HCT116 (cell line): ENCODE results near the gene AKR1E2.
A peak's percentile ranks its signal among the peaks of the same experiment; 100 is the strongest.
"Not testable (repeated sequence)": the region's sequence is repeated elsewhere in the genome, so short reads cannot be mapped to it uniquely, and the experiment has no call there.

Source experiments
- EGR1 ChIP-seq: IDR thresholded peaks from 2 replicates; pipeline ENCODE4 v1.6.1; 2012; ENCODE audit warnings: low read depth
- EZH2 ChIP-seq: fragments of 200-600 bp; sonication (generic); IDR thresholded peaks from 2 replicates; pipeline ENCODE4 v1.6.1; 2017; ENCODE audit warnings: antibody characterized with exemption, mixed run types
- EZH2phosphoT487 ChIP-seq: fragments of 200-600 bp; IDR thresholded peaks from 2 replicates; pipeline ENCODE4 v1.6.1; 2018; ENCODE audit warnings: antibody characterized with exemption, borderline replicate concordance
- POLR2A ChIP-seq: IDR thresholded peaks from 2 replicates; pipeline ENCODE4 v1.7.0; 2011; ENCODE audit warnings: borderline replicate concordance; ENCODE audit not compliant: insufficient read depth, insufficient read length; ENCODE audit errors: extremely low read depth
- POLR2AphosphoS5 ChIP-seq: IDR thresholded peaks from 2 replicates; pipeline ENCODE4 v1.6.1; 2011; ENCODE audit warnings: mild to moderate bottlenecking, low read depth, low read length, moderate library complexity
- YY1 ChIP-seq: IDR thresholded peaks from 2 replicates; pipeline ENCODE4 v1.6.1; 2011; ENCODE audit warnings: low read length, low read depth, moderate library complexity, mild to moderate bottlenecking; ENCODE audit not compliant: insufficient replicate concordance; ENCODE audit errors: extremely low read depth
- ZBTB33 ChIP-seq: IDR thresholded peaks from 2 replicates; pipeline ENCODE4 v1.6.1; 2011; ENCODE audit warnings: mild to moderate bottlenecking, low read length, moderate library complexity; ENCODE audit not compliant: insufficient replicate concordance; ENCODE audit errors: extremely low read depth
- ZNF274 ChIP-seq: fragments of 200-500 bp; sonication (Bioruptor generic); IDR thresholded peaks from 2 replicates; pipeline ENCODE4 v1.6.1; 2014; ENCODE audit warnings: mild to moderate bottlenecking, low read depth, low read length, inconsistent platforms
- TF ChIP-seq, protein P1 (sequence below), 3 experiments: fragments of 200-600 bp in 1 of 3; sonication (generic) in 1 of 3; IDR thresholded peaks in 2 of 3; conservative IDR thresholded peaks in 1 of 3; 2 replicates each; pipeline ENCODE4 v1.5.1; 2012 to 2017; ENCODE audit warnings: low read depth in 2 of 3, low read length in 2 of 3, antibody characterized with exemption in 1 of 3, borderline replicate concordance in 1 of 3, control low read depth in 1 of 3, mild to moderate bottlenecking in 1 of 3, mixed read lengths in 1 of 3, mixed run types in 1 of 3, moderate library complexity in 1 of 3; ENCODE audit not compliant: insufficient read depth in 1 of 3
- TF ChIP-seq, protein P2 (sequence below): IDR thresholded peaks from 2 replicates; pipeline ENCODE4 v1.6.1; 2012; ENCODE audit warnings: low read depth

- not testable (repeated sequence) for TF ChIP-seq ZBTB33, YY1, POLR2A, EZH2, EGR1, POLR2AphosphoS5, EZH2phosphoT487, ZNF274
- TF ChIP-seq, protein P1, sequence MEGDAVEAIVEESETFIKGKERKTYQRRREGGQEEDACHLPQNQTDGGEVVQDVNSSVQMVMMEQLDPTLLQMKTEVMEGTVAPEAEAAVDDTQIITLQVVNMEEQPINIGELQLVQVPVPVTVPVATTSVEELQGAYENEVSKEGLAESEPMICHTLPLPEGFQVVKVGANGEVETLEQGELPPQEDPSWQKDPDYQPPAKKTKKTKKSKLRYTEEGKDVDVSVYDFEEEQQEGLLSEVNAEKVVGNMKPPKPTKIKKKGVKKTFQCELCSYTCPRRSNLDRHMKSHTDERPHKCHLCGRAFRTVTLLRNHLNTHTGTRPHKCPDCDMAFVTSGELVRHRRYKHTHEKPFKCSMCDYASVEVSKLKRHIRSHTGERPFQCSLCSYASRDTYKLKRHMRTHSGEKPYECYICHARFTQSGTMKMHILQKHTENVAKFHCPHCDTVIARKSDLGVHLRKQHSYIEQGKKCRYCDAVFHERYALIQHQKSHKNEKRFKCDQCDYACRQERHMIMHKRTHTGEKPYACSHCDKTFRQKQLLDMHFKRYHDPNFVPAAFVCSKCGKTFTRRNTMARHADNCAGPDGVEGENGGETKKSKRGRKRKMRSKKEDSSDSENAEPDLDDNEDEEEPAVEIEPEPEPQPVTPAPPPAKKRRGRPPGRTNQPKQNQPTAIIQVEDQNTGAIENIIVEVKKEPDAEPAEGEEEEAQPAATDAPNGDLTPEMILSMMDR (IDR thresholded peaks at IDR 0.05 in 2 of 3, conservative IDR thresholded peaks at IDR 0.05 in 1 of 3; ENCODE audit: borderline replicate concordance in 1 of 3, insufficient read depth in 1 of 3, low read depth in 2 of 3, low read length in 2 of 3), result peak in 2 of 3 experiments; percentile 78 to 95; a peak in 4 of 6 replicates
- TF ChIP-seq, protein P2, sequence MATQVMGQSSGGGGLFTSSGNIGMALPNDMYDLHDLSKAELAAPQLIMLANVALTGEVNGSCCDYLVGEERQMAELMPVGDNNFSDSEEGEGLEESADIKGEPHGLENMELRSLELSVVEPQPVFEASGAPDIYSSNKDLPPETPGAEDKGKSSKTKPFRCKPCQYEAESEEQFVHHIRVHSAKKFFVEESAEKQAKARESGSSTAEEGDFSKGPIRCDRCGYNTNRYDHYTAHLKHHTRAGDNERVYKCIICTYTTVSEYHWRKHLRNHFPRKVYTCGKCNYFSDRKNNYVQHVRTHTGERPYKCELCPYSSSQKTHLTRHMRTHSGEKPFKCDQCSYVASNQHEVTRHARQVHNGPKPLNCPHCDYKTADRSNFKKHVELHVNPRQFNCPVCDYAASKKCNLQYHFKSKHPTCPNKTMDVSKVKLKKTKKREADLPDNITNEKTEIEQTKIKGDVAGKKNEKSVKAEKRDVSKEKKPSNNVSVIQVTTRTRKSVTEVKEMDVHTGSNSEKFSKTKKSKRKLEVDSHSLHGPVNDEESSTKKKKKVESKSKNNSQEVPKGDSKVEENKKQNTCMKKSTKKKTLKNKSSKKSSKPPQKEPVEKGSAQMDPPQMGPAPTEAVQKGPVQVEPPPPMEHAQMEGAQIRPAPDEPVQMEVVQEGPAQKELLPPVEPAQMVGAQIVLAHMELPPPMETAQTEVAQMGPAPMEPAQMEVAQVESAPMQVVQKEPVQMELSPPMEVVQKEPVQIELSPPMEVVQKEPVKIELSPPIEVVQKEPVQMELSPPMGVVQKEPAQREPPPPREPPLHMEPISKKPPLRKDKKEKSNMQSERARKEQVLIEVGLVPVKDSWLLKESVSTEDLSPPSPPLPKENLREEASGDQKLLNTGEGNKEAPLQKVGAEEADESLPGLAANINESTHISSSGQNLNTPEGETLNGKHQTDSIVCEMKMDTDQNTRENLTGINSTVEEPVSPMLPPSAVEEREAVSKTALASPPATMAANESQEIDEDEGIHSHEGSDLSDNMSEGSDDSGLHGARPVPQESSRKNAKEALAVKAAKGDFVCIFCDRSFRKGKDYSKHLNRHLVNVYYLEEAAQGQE, result not testable (repeated sequence)
Observed at GRCh38 chr10:4815646-4816180, 10.3 kb upstream of the AKR1E2 start.
